Activated T-cell treated with anti-CD3 and anti-CD28 coated beads, Interleukin-2, amount 50 U/mL, for 48 hours (primary cell): ENCODE measurements around the gene SMYD2.

Source experiments
- DNase-seq, 2 experiments: peaks; one replicate each; pipeline ENCODE4 v3.0.0-alpha.2; 2020

SMYD2 gene

DNA sequence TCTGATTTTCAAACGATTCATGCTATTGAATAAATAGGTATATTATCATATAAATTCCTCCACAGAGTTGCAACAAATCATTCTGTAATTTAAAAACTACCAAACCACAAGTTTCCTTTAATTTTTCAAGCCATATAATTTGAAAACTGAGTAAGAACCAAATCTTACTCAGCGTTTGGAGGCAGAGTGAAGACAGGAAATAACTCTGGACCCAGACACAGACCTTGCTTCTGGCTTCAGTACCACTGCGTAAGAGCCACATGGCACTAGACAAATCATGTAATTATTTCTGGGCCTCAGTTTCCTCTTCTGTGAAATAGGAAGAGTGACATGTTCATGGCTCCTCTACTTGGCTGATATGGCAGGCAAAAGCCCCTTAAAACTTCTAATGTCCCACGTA is 82.4 kb downstream of the SMYD2 start:
- DNase-seq = no peak

GRCh38 chr1:214364386-214364785 is 83.4 kb downstream of the SMYD2 start:
- no peak for DNase-seq

GRCh38 chr1:214364786-214365295 is 83.9 kb downstream of the SMYD2 start:
- DNase-seq = no peak

GRCh38 chr1:214367841-214368240 is 86.9 kb downstream of the SMYD2 start:
- no peak for DNase-seq

GRCh38 chr1:214369364-214369763 is 88.4 kb downstream of the SMYD2 start:
- DNase-seq = no peak

- no peak for DNase-seq
Observed at GRCh38 chr1:214370615-214371014, 89.7 kb downstream of the SMYD2 start.

GRCh38 chr1:214372092-214372491 is 91.1 kb downstream of the SMYD2 start:
- no peak for DNase-seq

DNA sequence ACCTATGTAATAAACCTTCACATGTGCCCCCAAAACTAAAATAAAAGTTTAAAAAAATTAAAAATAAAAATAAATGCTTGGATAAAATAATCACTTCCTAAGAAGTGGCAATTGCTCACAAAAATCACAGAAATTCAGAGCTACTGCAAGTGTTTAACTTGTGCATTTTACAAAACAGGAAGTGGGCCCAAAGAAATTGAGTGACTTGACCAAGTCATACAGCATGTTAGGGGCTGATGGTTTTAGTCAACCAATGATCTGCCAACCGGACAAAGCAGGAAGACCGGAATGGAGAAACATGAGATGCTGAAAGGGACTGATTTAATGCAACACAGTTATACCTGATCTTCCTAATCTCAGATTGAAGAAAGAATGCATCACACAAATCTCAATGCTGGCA is 96.5 kb downstream of the SMYD2 start:
- no peak for DNase-seq

GRCh38 chr1:214377886-214378285 is 96.9 kb downstream of the SMYD2 start:
- no peak for DNase-seq

- DNase-seq = no peak
Observed at GRCh38 chr1:214378492-214378891, 97.5 kb downstream of the SMYD2 start.

DNA sequence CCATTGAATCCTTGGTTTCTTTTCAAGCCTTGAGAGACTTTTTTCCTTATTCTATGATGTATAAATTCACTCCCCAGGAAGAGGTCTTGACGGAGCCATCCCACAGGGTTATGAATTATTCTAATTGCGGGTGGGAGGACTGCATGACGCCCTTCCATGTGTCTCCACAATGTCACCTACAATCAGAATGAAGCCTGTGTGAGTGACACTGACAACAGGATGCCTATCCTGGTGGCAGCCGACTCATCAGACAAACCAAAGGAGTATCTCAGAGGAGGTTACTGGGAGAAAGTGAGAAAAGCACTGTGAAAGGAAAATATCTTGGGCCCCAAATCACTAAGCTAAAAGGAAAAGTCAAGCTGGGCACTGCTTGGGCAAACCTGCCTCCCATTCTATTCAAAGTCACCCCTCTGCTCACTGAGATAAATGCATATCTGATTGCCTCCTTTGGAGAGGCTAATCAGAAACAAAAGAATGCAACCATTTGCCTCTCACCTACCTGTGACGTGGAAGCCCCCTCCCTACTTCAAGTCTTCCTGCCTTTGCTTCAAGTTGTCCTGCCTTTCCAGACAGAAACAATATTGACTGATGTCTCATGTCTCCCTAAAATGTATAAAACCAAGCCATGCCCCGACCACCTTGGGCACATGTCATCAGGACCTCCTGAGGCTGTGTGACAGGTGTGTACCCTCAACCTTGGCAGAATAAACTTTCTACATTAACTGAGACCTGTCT is 98.4 kb downstream of the SMYD2 start:
- DNase-seq = no peak

GRCh38 chr1:214380396-214380795 is 99.4 kb downstream of the SMYD2 start:
- DNase-seq = no peak

- no peak for DNase-seq
Observed at GRCh38 chr1:214380986-214381695, 100.2 kb downstream of the SMYD2 start.

DNA sequence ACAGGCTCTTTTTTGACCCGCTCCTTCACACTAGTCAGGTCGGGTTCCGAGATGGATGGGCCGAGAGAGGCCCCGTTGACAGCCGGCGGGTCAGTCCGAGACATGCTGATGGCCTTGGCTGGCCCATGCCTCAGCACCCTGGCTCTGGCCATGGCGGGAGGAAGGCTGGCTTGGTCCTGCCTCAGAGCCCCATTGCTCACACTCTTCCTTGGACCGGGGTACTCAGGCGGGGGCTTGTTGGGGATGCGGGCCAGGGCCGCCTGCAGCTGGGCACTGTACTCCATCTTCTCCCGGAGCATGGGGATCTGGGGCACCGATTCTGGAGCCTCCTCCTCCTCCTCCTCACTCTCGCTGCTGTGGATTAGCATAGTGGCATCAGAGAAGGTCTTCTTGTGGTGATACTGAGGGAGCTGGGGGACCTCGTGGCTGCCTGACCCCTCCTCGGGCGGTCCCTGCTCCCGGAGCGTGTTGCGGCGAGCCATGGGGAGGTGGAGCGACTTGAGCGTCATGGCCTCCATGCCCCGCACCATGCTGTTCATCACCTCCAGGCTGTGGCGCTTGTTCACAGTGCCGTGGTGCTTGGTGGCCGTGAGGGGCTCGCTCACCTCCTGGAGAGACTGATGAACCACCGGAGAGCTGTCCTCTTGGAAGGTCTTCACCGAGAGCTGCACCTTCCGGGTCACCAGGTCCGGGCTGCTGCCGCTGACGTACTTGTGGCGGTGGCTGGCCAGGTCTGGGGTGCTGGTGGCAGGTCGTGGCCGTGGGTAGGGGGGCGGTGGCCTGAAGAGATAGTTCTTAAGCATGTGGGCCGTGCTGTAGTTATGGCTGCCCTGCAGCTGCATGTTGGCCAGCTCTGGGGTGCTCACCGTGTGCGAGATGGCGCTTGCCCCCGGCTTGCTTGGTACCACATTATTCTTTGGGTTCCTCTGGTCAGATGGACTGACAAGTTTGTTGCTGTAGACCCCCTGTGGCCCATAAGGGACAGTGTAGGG is 102.7 kb downstream of the SMYD2 start:
- DNase-seq = no peak

DNA sequence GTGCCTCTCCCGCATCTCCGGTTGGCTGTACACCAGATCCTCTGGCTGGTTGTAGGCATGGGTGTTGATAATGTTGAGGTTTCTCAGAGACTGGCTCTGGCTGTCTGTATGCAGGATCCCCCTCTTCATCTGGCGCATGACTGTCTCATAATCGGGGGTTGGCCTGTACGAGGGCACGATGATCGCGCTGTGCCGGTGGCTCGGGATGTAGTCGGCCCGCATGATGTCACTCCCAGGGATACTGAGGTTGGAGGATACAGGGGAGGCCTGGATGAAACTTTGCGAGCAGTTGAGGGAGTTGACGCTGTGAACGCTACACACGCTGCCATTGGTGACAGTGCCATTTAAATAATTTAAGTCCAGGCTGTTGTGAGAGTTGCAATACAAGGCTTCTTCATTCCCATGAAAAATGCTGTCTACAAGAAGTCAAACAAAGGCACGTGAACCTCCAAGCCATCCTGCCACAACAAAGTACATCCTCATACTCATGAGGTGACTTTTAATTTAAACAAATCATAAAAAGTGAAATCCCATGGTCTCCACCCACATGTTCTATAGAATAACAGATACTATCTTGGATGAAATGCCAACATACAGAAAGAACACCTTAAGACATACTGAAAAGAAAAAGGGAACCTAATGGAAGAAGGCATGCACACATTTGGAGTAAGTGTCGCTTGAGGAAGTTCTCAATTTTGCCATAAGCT is 103.6 kb downstream of the SMYD2 start:
- no peak for DNase-seq

DNA sequence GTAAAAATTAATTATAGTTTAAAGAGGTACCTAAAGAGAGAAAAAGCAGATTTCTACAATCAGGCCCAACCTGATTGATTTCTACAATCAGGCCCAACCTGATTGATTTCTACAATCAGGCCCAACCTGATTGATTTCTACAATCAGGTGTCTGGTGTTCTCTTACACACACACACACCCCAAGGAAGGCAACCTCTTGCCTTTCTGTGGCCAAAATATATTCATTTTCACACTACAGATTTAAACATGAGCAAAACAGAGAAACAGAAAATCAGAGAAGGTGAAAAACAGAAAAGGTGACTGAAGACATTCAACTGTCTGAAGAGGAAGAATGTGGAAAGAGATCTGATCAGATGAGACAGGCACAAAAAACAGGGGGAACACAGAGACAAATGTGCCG is 104.5 kb downstream of the SMYD2 start:
- no peak for DNase-seq

GRCh38 chr1:214386333-214386732 is 105.4 kb downstream of the SMYD2 start:
- DNase-seq = no peak
